Uterus (tissue), 2 donors: ENCODE results near the gene SIPA1L3.

Experiments used
- CTCF ChIP-seq, 4 experiments: fragments of 200-600 bp in 2 of 4; fragments of 450-650 bp in 2 of 4; sonication (generic) in 2 of 4; IDR thresholded peaks; one replicate each; pipeline ENCODE4 v1.5.1; 2016 to 2019; ENCODE audit warnings: antibody characterized with exemption in 4 of 4, mild to moderate bottlenecking in 2 of 4, moderate library complexity in 1 of 4
- POLR2A ChIP-seq, 2 donors: fragments of 450-650 bp; IDR thresholded peaks; one replicate each; pipeline ENCODE4 v1.6.1; 2016; ENCODE audit warnings: antibody characterized with exemption in 2 of 2, mild to moderate bottlenecking in 1 of 2, moderate library complexity in 1 of 2

- TF ChIP-seq POLR2A (IDR thresholded peaks at IDR 0.05) = no peak
- TF ChIP-seq CTCF (IDR thresholded peaks at IDR 0.05) = no peak
These were observed 104.4 kb downstream of the SIPA1L3 start for GRCh38 chr19:38011426-38011825.
